Endothelial cell of umbilical vein (primary cell): Measurements from ENCODE around the gene IL20.

ENCODE experiments used
- CTCF ChIP-seq, 2 donors: IDR thresholded peaks; 1 replicate in 1 of 2; 2 replicates in 1 of 2; pipeline ENCODE4 v1.5.1; 2011; ENCODE audit warnings: low read length in 2 of 2, mild to moderate bottlenecking in 2 of 2, moderate library complexity in 2 of 2, control low read depth in 1 of 2, inconsistent platforms in 1 of 2, low read depth in 1 of 2; ENCODE audit not compliant: insufficient read depth in 1 of 2; ENCODE audit errors: extremely low read depth in 1 of 2
- FOS ChIP-seq: IDR thresholded peaks from 2 replicates; pipeline ENCODE4 v1.6.1; 2011; ENCODE audit warnings: mild to moderate bottlenecking, low read length, moderate library complexity, borderline replicate concordance; ENCODE audit not compliant: insufficient read depth
- MAX ChIP-seq: IDR thresholded peaks from 2 replicates; pipeline ENCODE4 v1.6.1; 2011; ENCODE audit not compliant: insufficient read depth, insufficient read length
- POLR2AphosphoS5 ChIP-seq: IDR thresholded peaks from 2 replicates; pipeline ENCODE4 v1.6.1; 2012; ENCODE audit warnings: low read depth, mild to moderate bottlenecking, control low read depth, low read length, moderate library complexity; ENCODE audit not compliant: insufficient read depth

GRCh38 chr1:206843626-206844025, 21.8 kb upstream of the IL20 start:
- TF ChIP-seq CTCF (IDR thresholded peaks at IDR 0.05; ENCODE audit: extremely low read depth in 1 of 2, insufficient read depth in 1 of 2, low read depth in 1 of 2, low read length in 2 of 2) (no peak), FOS (no peak), MAX (no peak), POLR2AphosphoS5 (no peak)
